HG02840 (cell line): ENCODE data around the gene PDE4D.

Experiments
- ATAC-seq: cut with Tn5 transposase; IDR thresholded peaks from one replicate; pipeline ENCODE4 v1.9.1; 2021; ENCODE audit warnings: mild to moderate bottlenecking, moderate library complexity, moderate number of reproducible peaks; ENCODE audit not compliant: unreplicated experiment, low FRiP score

PDE4D gene

GRCh38 chr5:58993461-58993860 lies 900.1 kb downstream of the PDE4D start:
- no peak for ATAC-seq

GRCh38 chr5:58988938-58989337 lies 904.6 kb downstream of the PDE4D start:
- ATAC-seq, result no peak

- ATAC-seq, result no peak
Observed at GRCh38 chr5:58987193-58987592, 906.3 kb downstream of the PDE4D start.

- no peak for ATAC-seq
Observed at GRCh38 chr5:58986281-58986680, 907.2 kb downstream of the PDE4D start.

- ATAC-seq, result no peak
Observed at GRCh38 chr5:58985759-58986158, 907.8 kb downstream of the PDE4D start.

- no peak for ATAC-seq
Observed at GRCh38 chr5:58985311-58985710, 908.2 kb downstream of the PDE4D start.

- no peak for ATAC-seq
Observed at GRCh38 chr5:58983526-58984452, 909.7 kb downstream of the PDE4D start.

GRCh38 chr5:58980890-58981289 lies 912.6 kb downstream of the PDE4D start:
- ATAC-seq, result no peak

GRCh38 chr5:58979090-58979489 lies 914.4 kb downstream of the PDE4D start:
- ATAC-seq, result no peak

- ATAC-seq, result no peak
Observed at GRCh38 chr5:58974601-58975000, 918.9 kb downstream of the PDE4D start.

GRCh38 chr5:58974083-58974482 lies 919.4 kb downstream of the PDE4D start:
- ATAC-seq, result no peak

GRCh38 chr5:58972301-58972700 lies 921.2 kb downstream of the PDE4D start:
- ATAC-seq, result no peak

GRCh38 chr5:58970766-58971165 lies 922.8 kb downstream of the PDE4D start:
- no peak for ATAC-seq

GRCh38 chr5:58969795-58970194 lies 923.7 kb downstream of the PDE4D start:
- ATAC-seq, result no peak

- no peak for ATAC-seq
Observed at GRCh38 chr5:58969253-58969652, 924.3 kb downstream of the PDE4D start.

GRCh38 chr5:58968350-58968749 lies 925.2 kb downstream of the PDE4D start:
- ATAC-seq, result no peak

- ATAC-seq, result no peak
Observed at GRCh38 chr5:58967597-58968281, 925.8 kb downstream of the PDE4D start.

GRCh38 chr5:58965677-58966414 lies 927.7 kb downstream of the PDE4D start:
- ATAC-seq, result no peak

GRCh38 chr5:58963821-58964220 lies 929.7 kb downstream of the PDE4D start:
- ATAC-seq, result no peak

GRCh38 chr5:58963361-58963760 lies 930.2 kb downstream of the PDE4D start:
- ATAC-seq, result no peak
